Measurements from ENCODE around the gene MAPRE3. TPM values are rescaled to one million over a fixed set of nuclear protein-coding genes. Genes with fewer than 3 reads are reported as not detected.

The MAPRE3 gene
- 7.2 and 8.4 TPM in 2 replicates for total RNA-seq (2014; rRNA removed; shearing (Covaris generic))

DNA sequence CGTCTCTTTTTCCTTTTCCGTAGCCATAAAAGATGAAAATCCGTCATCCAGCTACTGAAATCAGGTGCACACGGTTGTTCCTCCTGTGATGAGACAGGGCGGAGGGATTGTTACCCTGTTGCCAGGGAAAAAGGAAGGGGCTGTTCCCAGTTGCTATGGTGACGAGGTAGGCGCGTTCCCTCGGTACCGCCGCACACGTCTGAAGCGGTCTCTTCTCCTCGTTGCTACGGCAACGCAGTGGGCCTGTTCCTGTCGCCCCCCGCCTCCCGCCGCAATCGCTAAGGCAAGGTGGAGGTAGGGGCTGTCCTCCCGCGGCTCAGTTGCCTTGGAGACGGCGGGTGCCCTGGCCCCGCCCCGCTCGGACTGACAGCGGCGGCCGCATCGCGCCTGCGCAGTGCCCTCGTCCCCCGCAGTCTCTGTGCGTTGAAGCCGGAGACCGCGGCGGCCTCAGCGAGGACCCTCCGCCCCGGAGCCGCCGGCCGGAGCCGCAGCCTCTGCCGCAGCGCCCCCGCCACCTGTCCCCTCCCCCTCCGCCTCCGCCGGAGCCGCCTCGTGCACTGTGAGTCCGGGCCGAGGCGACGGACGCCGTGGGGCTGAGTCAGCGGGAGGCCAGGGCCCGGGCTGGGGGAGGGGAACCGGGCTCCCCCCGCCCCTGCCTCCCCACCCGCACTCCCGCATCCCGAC lies at the start of gene MAPRE3:
Gene MAPRE3 (plus strand): TSS at position 394 of the 684 bp plus-strand sequence. CDS start 51,582 bp downstream, outside the sequence.

DNA sequence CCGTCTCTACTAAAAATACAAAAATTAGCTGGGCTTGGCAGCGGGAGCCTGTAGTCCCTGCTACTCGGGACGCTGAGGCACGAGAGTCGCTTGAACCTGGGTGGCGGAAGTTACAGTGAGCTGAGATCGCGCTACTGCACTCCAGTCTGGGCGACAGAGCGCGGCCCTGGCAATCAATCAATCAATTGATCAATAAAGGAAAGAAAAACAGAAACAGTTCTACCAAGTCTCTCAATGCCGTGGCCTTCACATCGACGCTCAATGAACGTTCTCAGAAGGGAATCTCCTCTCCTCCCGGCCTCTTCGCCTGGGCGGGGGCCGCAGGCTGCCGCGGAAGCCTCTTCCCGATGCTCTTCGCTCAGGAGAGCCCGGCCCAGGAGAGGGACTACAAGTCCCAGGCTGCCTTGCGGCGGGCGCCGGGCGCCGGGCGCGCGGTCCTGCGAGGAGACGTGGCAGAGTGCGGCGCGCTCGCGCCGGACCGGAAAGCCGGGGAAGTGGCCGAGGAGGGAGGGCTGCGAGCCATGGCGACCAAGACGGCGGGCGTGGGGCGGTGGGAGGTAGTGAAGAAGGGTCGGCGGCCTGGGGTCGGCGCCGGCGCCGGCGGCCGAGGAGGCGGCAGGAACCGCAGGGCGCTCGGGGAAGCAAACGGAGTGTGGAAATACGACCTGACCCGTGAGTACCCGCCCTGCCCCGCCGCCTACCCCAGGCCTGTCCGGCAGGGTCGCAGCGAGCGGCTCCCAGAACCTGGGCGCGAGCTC lies 62.2 kb downstream of the MAPRE3 start, which contains the start of gene TMEM214:
Gene TMEM214 (plus strand): TSS at position 471 of the 758 bp plus-strand sequence. CDS start 51 bp downstream, at position 522.

DNA sequence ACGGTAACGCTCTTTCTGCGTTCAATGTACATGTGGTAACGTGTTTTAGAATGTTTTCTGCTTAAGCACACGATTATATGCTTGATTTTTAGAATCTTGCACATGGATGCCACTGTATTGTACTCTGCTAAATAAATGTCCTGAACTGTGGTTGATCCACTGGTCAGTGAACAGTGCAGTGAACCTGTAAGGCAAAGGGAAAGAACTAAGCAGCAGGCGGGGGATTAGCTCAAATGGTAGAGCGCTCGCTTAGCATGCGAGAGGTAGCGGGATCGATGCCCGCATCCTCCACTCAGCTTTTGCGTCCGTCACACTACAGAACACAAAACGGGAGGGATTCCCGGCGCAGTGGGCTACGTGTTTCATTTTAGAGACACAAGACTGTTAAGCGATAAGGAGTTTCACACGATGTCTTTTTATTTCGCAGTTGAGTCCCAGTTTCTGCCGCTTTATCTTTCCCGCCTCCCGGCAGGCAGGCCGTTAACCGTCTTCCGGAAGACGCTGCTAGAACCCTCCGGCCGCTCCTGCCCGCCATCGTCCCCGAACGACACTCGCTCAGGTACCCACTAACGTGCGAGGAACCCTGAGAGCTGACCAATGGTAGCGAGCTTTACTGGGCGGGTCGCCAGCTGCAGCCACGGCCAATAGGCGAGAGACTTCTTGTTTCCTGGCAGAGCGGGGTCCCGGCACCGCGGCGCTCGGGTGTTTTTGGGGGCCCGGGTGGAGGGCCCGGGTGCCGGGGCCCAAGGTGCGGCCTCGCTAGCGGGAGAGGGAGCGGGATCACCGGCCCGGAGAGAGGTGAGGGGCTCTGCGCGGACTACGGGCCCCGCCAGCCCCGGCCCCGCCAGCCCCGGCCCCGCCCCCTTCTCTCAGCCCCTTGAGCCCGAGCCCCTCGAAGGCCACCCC lies 80.8 kb downstream of the MAPRE3 start, which contains the start of gene AGBL5:
Gene AGBL5 (plus strand): TSS at position 673 of the 906 bp plus-strand sequence. CDS start 1,291 bp downstream, outside the sequence.

DNA sequence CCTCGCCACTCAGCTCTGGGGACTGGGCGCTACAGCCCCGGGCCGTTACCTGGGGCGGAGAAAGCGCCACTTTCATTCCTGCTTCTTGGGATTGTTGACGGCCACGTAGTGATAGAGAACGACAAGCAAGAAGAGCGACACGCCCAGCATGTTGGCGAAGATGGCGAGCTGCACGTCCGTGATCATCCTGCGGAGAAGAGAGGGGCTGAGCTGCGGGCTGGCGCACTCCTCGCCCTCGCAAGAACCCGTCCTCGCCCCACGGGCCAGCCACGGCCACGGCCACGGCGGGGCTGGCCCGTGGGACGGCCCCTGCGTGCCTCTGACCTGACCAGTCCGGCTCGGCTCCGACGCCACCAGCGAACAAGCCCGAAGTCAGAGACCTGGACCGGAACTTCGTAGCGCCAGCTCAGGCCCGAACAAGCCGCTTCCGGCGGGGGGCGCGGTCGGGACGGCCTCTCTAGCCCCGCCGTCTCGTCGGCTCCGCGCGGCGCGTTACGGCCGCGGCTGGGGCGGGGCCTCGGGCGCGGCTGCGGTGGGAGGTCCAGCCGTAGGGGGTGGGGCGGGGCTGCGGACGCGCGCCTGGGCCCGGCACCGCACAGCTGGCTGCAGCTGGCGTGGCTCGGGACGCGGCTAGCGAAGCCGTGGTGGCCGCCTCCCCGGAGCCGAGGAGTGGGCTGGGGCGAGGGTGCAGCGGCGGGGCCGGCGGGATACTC lies 101.0 kb downstream of the MAPRE3 start, which contains the start of gene OST4:
Gene OST4 (minus strand): TSS at position 378 of the 713 bp plus-strand sequence.

Other genes with a start within 250 kb of the MAPRE3 start
- gene SLC35F6, start 206.4 kb upstream of the MAPRE3 start, total RNA-seq (2014; rRNA removed; shearing (Covaris generic)) = 27.8 and 32.7 TPM in 2 replicates
- 21.2 and 27.1 TPM in 2 replicates for gene CENPA, start 184.6 kb upstream of the MAPRE3 start, total RNA-seq (2014; rRNA removed; shearing (Covaris generic))
- gene DPYSL5, start 122.5 kb upstream of the MAPRE3 start, total RNA-seq (2014; rRNA removed; shearing (Covaris generic)) = 2.4 and 3.0 TPM in 2 replicates
- gene TMEM214, start 62.3 kb downstream of the MAPRE3 start, total RNA-seq (2014; rRNA removed; shearing (Covaris generic)) = 38.3 and 48.0 TPM in 2 replicates
- gene AGBL5, start 81.0 kb downstream of the MAPRE3 start, total RNA-seq (2014; rRNA removed; shearing (Covaris generic)) = 22.2 and 25.4 TPM in 2 replicates
- gene OST4, start 101.0 kb downstream of the MAPRE3 start, total RNA-seq (2014; rRNA removed; shearing (Covaris generic)) = 146 and 169 TPM in 2 replicates
- gene EMILIN1, start 108.0 kb downstream of the MAPRE3 start, total RNA-seq (2014; rRNA removed; shearing (Covaris generic)) = 88.5 and 90.6 TPM in 2 replicates
- gene KHK, start 116.1 kb downstream of the MAPRE3 start, total RNA-seq (2014; rRNA removed; shearing (Covaris generic)) = 4.5 and 6.0 TPM in 2 replicates
- 19.0 and 23.2 TPM in 2 replicates for gene CGREF1, start 148.5 kb downstream of the MAPRE3 start, total RNA-seq (2014; rRNA removed; shearing (Covaris generic))
- gene ABHD1, start 153.2 kb downstream of the MAPRE3 start, total RNA-seq (2014; rRNA removed; shearing (Covaris generic)) = 0.30 and 0.53 TPM in 2 replicates
- 53.7 and 60.9 TPM in 2 replicates for gene PREB, start 164.0 kb downstream of the MAPRE3 start, total RNA-seq (2014; rRNA removed; shearing (Covaris generic))
- not detected in 2 replicates for gene PRR30, start 168.8 kb downstream of the MAPRE3 start, total RNA-seq (2014; rRNA removed; shearing (Covaris generic))
- gene TCF23, start 178.4 kb downstream of the MAPRE3 start, total RNA-seq (2014; rRNA removed; shearing (Covaris generic)) = not detected in 2 replicates
- 107 and 130 TPM in 2 replicates for gene ATRAID, start 241.4 kb downstream of the MAPRE3 start, total RNA-seq (2014; rRNA removed; shearing (Covaris generic))
- gene SLC5A6, start 241.6 kb downstream of the MAPRE3 start, total RNA-seq (2014; rRNA removed; shearing (Covaris generic)) = 44.8 and 48.4 TPM in 2 replicates
- gene CAD, start 246.7 kb downstream of the MAPRE3 start, total RNA-seq (2014; rRNA removed; shearing (Covaris generic)) = 57.4 and 66.2 TPM in 2 replicates